Activated CD4-positive, alpha-beta T cell treated with anti-CD3 and anti-CD28 coated beads, Interleukin-2, Interleukin-6, amounts not matched to agents 100 ng/mL and 50 ng/mL, durations not matched to agents 16 hours and 8 hours (primary cell): ENCODE results near the gene GBE1.
"Not testable (repeated sequence)": the region's sequence is repeated elsewhere in the genome, so short reads cannot be mapped to it uniquely, and the experiment has no call there.

Experiments
- DNase-seq: peaks from one replicate; pipeline ENCODE4 v3.0.0-alpha.2; 2020

Gene GBE1

GRCh38 chr3:81752604-81753003 lies 8.8 kb downstream of the GBE1 start:
- DNase-seq, result no peak

- no peak for DNase-seq
Observed at GRCh38 chr3:81749265-81749664, 12.2 kb downstream of the GBE1 start.

- not testable (repeated sequence) for DNase-seq
Observed at GRCh38 chr3:81747280-81747679, 14.2 kb downstream of the GBE1 start.

- DNase-seq, result no peak
Observed at GRCh38 chr3:81744366-81744765, 17.1 kb downstream of the GBE1 start.

- DNase-seq, result no peak
Observed at GRCh38 chr3:81743096-81744025, 18.1 kb downstream of the GBE1 start.

- no peak for DNase-seq
Observed at GRCh38 chr3:81742581-81742980, 18.9 kb downstream of the GBE1 start.

GRCh38 chr3:81741216-81741615 lies 20.2 kb downstream of the GBE1 start:
- DNase-seq, result no peak

- no peak for DNase-seq
Observed at GRCh38 chr3:81740731-81741130, 20.7 kb downstream of the GBE1 start.

GRCh38 chr3:81735334-81735733 lies 26.1 kb downstream of the GBE1 start:
- no peak for DNase-seq

GRCh38 chr3:81734742-81735141 lies 26.7 kb downstream of the GBE1 start:
- no peak for DNase-seq

GRCh38 chr3:81732642-81733041 lies 28.8 kb downstream of the GBE1 start:
- DNase-seq, result no peak

- no peak for DNase-seq
Observed at GRCh38 chr3:81728766-81729544, 32.5 kb downstream of the GBE1 start.

GRCh38 chr3:81726735-81727134 lies 34.7 kb downstream of the GBE1 start:
- DNase-seq, result no peak

GRCh38 chr3:81726132-81726531 lies 35.3 kb downstream of the GBE1 start:
- no peak for DNase-seq

GRCh38 chr3:81723732-81724313 lies 37.6 kb downstream of the GBE1 start:
- DNase-seq, result no peak

GRCh38 chr3:81718311-81718710 lies 43.1 kb downstream of the GBE1 start:
- DNase-seq, result no peak

GRCh38 chr3:81716870-81717509 lies 44.5 kb downstream of the GBE1 start:
- DNase-seq, result no peak

GRCh38 chr3:81713031-81713430 lies 48.4 kb downstream of the GBE1 start:
- no peak for DNase-seq

- no peak for DNase-seq
Observed at GRCh38 chr3:81709606-81710005, 51.8 kb downstream of the GBE1 start.

GRCh38 chr3:81707996-81708395 lies 53.4 kb downstream of the GBE1 start:
- no peak for DNase-seq

GRCh38 chr3:81702126-81702525 lies 59.3 kb downstream of the GBE1 start:
- DNase-seq, result no peak

GRCh38 chr3:81699536-81700320 lies 61.7 kb downstream of the GBE1 start:
- no peak for DNase-seq
